HG02938 (cell line): ENCODE results near the gene ALX3.

Experiments used
- ATAC-seq: cut with Tn5 transposase; IDR thresholded peaks from one replicate; pipeline ENCODE4 v1.9.1; 2021; ENCODE audit warnings: mild to moderate bottlenecking, moderate library complexity; ENCODE audit not compliant: unreplicated experiment

Gene ALX3

DNA sequence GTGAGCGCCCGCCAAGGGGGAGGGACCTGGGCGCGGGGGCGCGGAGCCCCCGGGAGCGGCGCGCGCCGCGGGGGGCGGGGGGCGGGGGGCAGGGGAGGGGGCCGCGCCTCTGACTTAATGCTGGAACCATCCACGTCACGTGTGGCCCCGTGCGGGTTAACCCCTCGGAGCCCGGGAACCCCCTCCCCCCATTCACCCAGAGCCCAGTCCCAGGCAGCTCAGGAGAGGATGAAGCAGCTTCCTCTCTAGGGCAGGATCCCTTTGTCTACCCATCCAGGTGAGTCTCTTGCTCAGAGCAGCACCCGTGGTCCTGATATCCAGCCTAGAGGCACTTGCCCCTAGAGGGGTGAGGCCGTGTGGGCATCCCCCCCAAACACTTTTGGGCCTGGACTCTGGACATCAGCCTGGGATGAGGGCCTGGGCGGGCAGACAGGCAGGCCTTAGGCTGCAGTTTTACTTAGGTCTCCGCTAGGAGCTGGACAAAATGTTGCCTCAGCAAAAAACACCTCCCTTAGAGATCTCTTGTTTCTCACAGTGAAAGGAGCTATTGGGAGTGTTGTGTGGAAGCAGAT lies at the start of gene ALX3:
TSS of gene ALX3 (minus strand) at position 2 of the 572 bp plus-strand sequence. CDS start 60 bp downstream, outside the sequence.
- no peak for ATAC-seq

GRCh38 chr1:110119843-110120242 lies 49.4 kb upstream of the ALX3 start:
- no peak for ATAC-seq

- ATAC-seq, result no peak
Observed at GRCh38 chr1:110118636-110119396, 48.3 kb upstream of the ALX3 start.

DNA sequence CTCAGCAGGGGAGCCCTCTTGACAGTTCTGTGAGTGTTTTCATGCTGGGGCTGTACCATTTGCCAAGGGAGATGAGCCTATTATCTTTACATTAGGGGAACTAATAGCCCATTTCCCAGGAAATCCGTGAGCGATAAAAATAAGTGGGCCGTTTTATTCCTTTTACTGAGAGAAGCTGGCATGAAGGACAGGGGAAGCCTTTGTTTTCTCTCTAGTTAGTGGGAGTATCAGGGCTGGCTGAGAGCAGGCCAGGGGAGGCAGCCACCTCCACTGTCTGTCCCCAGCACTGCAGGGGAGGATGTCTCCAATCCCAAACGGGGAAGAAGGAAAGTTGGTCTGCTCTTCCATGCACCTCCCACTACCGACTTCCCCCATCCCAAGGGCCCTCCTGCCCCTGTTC lies 44.3 kb upstream of the ALX3 start:
- no peak for ATAC-seq

- no peak for ATAC-seq
Observed at GRCh38 chr1:110114173-110114572, 43.7 kb upstream of the ALX3 start.

GRCh38 chr1:110113551-110113950 lies 43.1 kb upstream of the ALX3 start:
- ATAC-seq, result no peak

DNA sequence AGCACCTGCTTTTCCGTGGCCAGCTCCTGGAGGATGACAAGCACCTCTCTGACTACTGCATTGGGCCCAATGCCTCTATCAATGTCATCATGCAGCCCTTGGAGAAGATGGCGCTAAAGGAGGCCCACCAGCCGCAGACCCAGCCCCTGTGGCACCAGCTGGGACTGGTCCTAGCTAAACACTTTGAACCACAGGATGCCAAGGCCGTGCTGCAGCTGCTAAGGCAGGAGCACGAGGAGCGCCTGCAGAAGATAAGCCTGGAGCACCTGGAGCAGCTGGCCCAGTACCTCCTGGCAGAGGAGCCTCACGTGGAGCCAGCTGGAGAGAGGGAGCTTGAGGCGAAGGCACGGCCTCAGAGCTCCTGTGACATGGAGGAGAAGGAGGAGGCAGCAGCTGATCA lies 42.2 kb upstream of the ALX3 start:
- no peak for ATAC-seq

- ATAC-seq, result no peak
Observed at GRCh38 chr1:110112143-110112542, 41.7 kb upstream of the ALX3 start, which contains the start of gene UBL4B. UBL4B (plus strand) TSS chr1:110112443; CDS start chr1:110112535, 92 bp downstream.

DNA sequence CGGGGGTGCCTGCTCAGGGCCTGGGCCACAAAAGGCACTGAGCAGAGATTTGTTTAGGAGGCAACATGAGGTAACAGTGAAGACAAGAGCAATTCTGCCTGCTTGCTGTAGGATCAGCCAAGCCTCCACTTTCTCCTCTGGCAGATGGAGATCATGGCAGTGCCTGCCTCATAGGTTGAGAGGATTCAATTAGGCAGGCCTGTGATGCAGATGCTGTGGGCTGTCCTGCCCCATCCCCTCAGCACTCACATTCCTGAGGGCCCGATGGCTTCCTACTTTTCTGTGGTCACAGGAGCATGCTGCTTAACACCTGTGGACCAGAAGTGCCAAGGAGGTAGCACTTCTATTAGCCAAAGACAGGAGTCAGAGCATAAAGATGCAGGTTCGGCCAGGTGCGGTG lies 40.6 kb upstream of the ALX3 start:
- ATAC-seq, result no peak

DNA sequence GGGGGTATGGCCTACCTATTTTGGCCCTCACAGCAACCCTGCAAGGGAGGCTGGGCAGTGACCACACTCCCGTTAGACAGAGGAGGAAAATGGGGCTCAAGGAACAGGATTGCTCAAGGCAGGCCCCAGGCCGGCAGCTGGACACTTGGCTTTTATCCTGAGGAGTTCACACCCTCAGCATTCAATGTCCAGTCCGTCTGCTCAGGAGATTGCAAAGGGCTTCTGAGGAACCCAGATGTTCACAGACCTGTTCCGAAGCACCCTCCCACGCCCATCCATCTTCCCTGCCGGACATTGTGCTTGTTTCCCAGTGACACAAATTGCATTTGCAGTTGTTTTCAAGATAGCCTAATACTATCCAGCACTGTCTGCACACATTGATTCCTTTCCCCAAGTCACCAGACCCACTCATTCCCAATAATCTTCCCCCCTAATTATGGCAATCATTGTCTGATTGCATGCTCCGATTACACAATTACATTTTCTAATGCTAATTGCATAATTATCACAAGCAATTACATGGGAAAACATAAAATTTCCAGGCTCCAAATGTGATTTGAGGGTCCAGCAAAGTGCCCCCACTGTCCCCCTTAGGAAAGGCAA lies 37.5 kb upstream of the ALX3 start:
- no peak for ATAC-seq

DNA sequence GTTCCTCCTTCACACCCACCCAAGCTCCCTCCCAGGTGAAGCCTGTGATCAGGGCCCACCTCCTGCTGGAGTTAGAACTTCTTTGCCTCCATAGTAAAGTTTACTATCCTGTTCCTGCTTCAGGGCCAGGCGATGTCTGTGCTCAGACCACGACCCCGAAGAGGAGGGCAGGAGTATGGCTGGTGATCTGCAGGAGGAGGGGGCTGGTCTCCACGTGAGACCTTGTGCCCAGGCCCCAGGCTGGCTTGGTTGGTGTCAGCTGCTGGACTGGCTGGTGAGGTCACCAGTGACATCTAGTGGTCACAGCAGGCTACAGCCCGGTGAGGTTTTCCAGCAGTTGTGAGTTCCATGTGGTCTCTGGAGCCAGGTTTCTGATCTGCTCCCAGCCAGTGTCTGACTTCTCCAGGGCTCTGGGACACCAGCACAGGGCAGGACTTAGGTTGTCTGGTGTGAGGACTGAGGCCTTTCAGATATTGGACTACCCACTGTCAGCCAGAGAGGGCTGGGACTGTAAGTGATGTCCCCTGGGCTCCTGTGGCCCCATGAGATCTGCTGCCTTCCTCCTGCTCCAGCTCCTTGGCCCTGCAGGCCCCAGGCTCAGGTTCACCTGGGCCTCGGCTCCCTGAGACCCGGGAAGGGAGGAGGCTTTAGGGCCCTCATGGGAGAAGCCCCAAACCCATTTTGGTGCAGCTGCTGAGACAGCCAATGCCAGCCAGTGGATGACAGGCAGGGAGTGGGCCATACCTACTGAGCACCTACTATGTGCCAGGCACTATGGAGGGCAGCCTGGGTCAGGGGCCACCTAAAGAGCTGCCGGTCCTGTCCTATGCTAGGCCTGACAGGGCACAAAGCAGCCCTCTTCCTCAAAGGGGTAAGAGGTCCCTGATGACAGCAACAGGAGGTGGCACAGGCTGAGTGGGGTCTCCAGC lies 35.8 kb upstream of the ALX3 start:
- no peak for ATAC-seq

- no peak for ATAC-seq
Observed at GRCh38 chr1:110102081-110102480, 31.6 kb upstream of the ALX3 start.

GRCh38 chr1:110100335-110100734 lies 29.9 kb upstream of the ALX3 start:
- ATAC-seq, result no peak

GRCh38 chr1:110098222-110099026 lies 28.0 kb upstream of the ALX3 start:
- ATAC-seq, result no peak

DNA sequence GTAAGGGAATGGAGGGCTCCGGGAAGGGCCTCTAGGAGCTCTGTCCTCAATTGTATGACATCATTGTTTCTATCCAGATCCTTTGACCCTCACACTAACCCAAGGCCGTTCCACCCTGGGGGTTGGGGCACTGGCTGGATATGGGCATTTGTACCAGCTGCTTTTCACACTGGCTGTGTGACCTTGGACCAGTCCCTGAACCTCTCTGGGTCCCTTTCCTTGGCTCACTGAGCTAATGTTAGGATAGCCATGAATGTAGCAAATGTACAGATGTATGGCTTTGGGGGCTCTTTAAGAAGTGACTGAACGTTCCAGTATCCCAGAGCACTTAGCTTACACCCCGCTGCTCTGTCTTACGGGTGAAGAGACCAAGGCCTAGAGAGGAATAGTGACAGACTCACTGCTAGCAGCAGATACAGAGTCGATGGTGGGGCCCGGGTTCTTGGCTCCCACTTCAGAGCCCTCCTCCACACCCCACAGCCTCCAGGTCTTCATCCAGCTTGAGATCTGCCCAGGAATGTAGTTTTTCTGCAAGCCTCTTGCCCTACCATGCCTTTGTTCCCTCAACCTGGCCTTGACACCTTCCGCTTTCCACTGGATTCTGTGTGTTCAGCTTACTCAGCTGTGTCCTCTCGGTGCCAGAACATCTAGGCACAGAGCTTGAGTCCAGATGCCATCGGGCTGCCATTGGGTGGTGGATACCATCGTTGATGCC lies 27.2 kb upstream of the ALX3 start:
- no peak for ATAC-seq

GRCh38 chr1:110094931-110095654 lies 24.6 kb upstream of the ALX3 start:
- no peak for ATAC-seq

DNA sequence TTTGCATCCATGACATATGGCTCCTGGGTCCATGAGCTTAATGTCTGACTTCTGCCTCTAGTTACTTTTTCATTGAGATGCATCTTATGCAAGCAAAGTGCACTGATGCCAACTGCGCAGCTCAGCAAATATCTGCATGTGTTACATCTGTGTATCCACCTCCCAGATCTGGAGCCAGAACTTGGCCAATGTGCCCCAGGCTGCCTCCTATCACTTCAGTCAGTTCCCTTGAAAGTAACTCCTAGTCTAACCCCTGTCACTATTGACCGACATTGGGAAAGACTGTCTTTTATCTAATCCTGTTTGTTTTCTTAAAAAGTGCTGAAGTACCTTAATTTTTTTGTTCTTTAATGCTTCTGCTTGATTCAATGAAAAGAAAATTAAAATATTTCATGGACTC lies 22.5 kb upstream of the ALX3 start:
- ATAC-seq, result no peak

GRCh38 chr1:110091791-110092190 lies 21.3 kb upstream of the ALX3 start:
- ATAC-seq, result no peak

DNA sequence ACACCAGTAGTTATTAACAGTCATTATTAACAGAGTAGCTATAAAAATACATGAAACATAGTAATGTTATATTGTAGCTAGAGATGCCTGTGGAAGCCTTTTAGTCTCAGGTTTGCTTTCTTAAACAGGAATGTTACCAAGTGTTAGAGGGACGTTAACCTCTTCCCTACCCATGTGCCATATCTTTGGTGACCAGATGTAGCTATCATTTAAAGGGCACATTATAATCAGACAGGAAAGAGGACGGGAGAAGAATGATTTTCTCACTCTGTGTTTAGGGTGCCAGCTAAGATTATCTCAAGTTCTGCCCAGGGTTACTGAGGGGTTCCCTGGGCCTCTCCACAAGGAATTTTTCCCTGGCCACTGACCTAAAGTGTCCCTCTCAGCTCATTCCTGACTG lies 20.9 kb upstream of the ALX3 start:
- no peak for ATAC-seq
